HepG2 (cell line): ENCODE measurements around the gene DISP2. TPM values are rescaled to one million over a fixed set of nuclear protein-coding genes. Genes with fewer than 3 reads are reported as not detected.
A peak's percentile ranks its signal among the peaks of the same experiment; 100 is the strongest.

Experiments
- ASH2L ChIP-seq: fragments of 300-600, 200-600 bp; sonication (generic); IDR thresholded peaks from 2 replicates; pipeline ENCODE4 v1.7.0; 2017; ENCODE audit warnings: low read depth, mild to moderate bottlenecking, moderate library complexity, mixed read lengths, low read length; ENCODE audit not compliant: insufficient read length
- ATM ChIP-seq: fragments of 450-650 bp; IDR thresholded peaks from 2 replicates; pipeline ENCODE4 v1.7.1; 2017; ENCODE audit warnings: mild to moderate bottlenecking, borderline replicate concordance
- ERF ChIP-seq: IDR thresholded peaks from 2 replicates; pipeline ENCODE4 v1.6.1; 2018; ENCODE audit warnings: missing biosample characterization, missing genetic modification reagents
- HCFC1 ChIP-seq: fragments of 150-350 bp; IDR thresholded peaks from 2 replicates; pipeline ENCODE4 v1.6.1; 2014; ENCODE audit warnings: low read depth, low read length
- ISX ChIP-seq: sonication (generic); formaldehyde crosslinking; conservative IDR thresholded peaks from 2 replicates; pipeline ENCODE4 v1.5.0; 2020; ENCODE audit warnings: missing genetic modification reagents
- KDM2A ChIP-seq: sonication (generic); formaldehyde crosslinking; IDR thresholded peaks from 2 replicates; pipeline ENCODE4 v1.4.0; 2020; ENCODE audit warnings: low read depth, missing genetic modification reagents, borderline replicate concordance
- MBNL3 ChIP-seq: fragments of 250-450 bp; sonication (Bioruptor Pico); conservative IDR thresholded peaks from 2 replicates; pipeline ENCODE4 v1.8.0; 2022; ENCODE audit warnings: mild to moderate bottlenecking, inconsistent platforms
- ONECUT2 ChIP-seq: sonication (generic); formaldehyde crosslinking; IDR thresholded peaks from 2 replicates; pipeline ENCODE4 v1.4.0; 2020; ENCODE audit warnings: missing genetic modification reagents
- RARA ChIP-seq: IDR thresholded peaks from 2 replicates; pipeline ENCODE4 v1.6.1; 2016; ENCODE audit warnings: missing genetic modification reagents, missing compliant biosample characterization
- RORA ChIP-seq: sonication (generic); formaldehyde crosslinking; IDR thresholded peaks from 2 replicates; pipeline ENCODE4 v1.5.0; 2020; ENCODE audit warnings: mild to moderate bottlenecking, missing genetic modification reagents, moderate library complexity
- XRCC5 ChIP-seq: fragments of 200-400 bp; formaldehyde crosslinking; optimal IDR thresholded peaks from 2 replicates; pipeline ENCODE3; 2017; ENCODE audit warnings: mild to moderate bottlenecking, low read length
- ZBTB7A ChIP-seq: sonication (generic); formaldehyde crosslinking; IDR thresholded peaks from 2 replicates; pipeline ENCODE4 v1.8.0; 2022; ENCODE audit warnings: mild to moderate bottlenecking, missing genetic modification reagents
- ZC3H4 ChIP-seq: sonication (generic); formaldehyde crosslinking; IDR thresholded peaks from 2 replicates; pipeline ENCODE4 v1.4.0; 2020; ENCODE audit warnings: missing genetic modification reagents, borderline replicate concordance
- ZFP62 ChIP-seq: sonication (generic); formaldehyde crosslinking; IDR thresholded peaks from 2 replicates; pipeline ENCODE4 v1.4.0; 2020; ENCODE audit warnings: missing genetic modification reagents
- ZNF234 ChIP-seq: sonication (generic); formaldehyde crosslinking; conservative IDR thresholded peaks from 2 replicates; pipeline ENCODE4 v1.5.1; 2020; ENCODE audit warnings: mild to moderate bottlenecking, missing genetic modification reagents
- ZNF446 ChIP-seq: sonication (generic); formaldehyde crosslinking; IDR thresholded peaks from 2 replicates; pipeline ENCODE4 v1.5.0; 2020; ENCODE audit warnings: mild to moderate bottlenecking, missing genetic modification reagents
- ZNF614 ChIP-seq: IDR thresholded peaks from 2 replicates; pipeline ENCODE4 v1.6.1; 2018; ENCODE audit warnings: missing biosample characterization, missing genetic modification reagents, inconsistent platforms, borderline replicate concordance
- ZNF670 ChIP-seq: sonication (generic); formaldehyde crosslinking; IDR thresholded peaks from 2 replicates; pipeline ENCODE4 v1.8.0; 2022; ENCODE audit warnings: mild to moderate bottlenecking, missing genetic modification reagents, borderline replicate concordance
- ZNF747 ChIP-seq: sonication (generic); formaldehyde crosslinking; IDR thresholded peaks from 2 replicates; pipeline ENCODE4 v1.8.1; 2023; ENCODE audit warnings: missing genetic modification reagents, mild to moderate bottlenecking, borderline replicate concordance
- polyA plus RNA-seq, 8 experiments: library from polyadenylated mRNA; depleted of rRNA in 3 of 8; stranded (reverse) in 7 of 8; unstranded in 1 of 8; fragments of >200 nt; fragmentation: Illumina TruSeq in 4 of 8; extraction: Trizol in 4 of 8; gene quantifications; 2 replicates each; pipeline versions ENCODE4 v1.2.1 to v1.2.3, GENCODE V29; 2011 to 2016; ENCODE audit warnings: low read depth in 4 of 8, missing spikeins in 1 of 8, mixed read lengths in 1 of 8; ENCODE audit not compliant: insufficient read depth in 1 of 8
- total RNA-seq, 5 experiments: library from RNA; depleted of rRNA; stranded (reverse); fragments of >200 nt; fragmentation: Illumina TruSeq; extraction: Trizol; gene quantifications; 2 replicates each; pipeline ENCODE4 v1.2.3, GENCODE V29; 2016; ENCODE audit warnings: low read depth in 1 of 5
- TF ChIP-seq, protein P1 (sequence below): sonication (generic); formaldehyde crosslinking; IDR thresholded peaks from 2 replicates; pipeline ENCODE4 v1.9.0; 2021; ENCODE audit warnings: missing genetic modification reagents, mild to moderate bottlenecking, borderline replicate concordance
- TF ChIP-seq, protein P2 (sequence below): sonication (generic); formaldehyde crosslinking; conservative IDR thresholded peaks from 2 replicates; pipeline ENCODE4 v1.8.1; 2023; ENCODE audit warnings: missing genetic modification reagents
- TF ChIP-seq, protein P3 (sequence below): sonication (generic); formaldehyde crosslinking; IDR thresholded peaks from 2 replicates; pipeline ENCODE4 v1.5.1; 2020; ENCODE audit warnings: missing genetic modification reagents, mild to moderate bottlenecking, borderline replicate concordance
- TF ChIP-seq, protein P4 (sequence below): sonication (generic); formaldehyde crosslinking; IDR thresholded peaks from 2 replicates; pipeline ENCODE4 v1.5.0; 2020; ENCODE audit warnings: mild to moderate bottlenecking, missing genetic modification reagents, moderate library complexity

Gene DISP2
- total and polyA plus RNA-seq, 2 of the 13 experiments (the other 11 are each of a cell fraction or from before 2014, with no cell fraction given): 0.09 to 0.32 TPM

DNA sequence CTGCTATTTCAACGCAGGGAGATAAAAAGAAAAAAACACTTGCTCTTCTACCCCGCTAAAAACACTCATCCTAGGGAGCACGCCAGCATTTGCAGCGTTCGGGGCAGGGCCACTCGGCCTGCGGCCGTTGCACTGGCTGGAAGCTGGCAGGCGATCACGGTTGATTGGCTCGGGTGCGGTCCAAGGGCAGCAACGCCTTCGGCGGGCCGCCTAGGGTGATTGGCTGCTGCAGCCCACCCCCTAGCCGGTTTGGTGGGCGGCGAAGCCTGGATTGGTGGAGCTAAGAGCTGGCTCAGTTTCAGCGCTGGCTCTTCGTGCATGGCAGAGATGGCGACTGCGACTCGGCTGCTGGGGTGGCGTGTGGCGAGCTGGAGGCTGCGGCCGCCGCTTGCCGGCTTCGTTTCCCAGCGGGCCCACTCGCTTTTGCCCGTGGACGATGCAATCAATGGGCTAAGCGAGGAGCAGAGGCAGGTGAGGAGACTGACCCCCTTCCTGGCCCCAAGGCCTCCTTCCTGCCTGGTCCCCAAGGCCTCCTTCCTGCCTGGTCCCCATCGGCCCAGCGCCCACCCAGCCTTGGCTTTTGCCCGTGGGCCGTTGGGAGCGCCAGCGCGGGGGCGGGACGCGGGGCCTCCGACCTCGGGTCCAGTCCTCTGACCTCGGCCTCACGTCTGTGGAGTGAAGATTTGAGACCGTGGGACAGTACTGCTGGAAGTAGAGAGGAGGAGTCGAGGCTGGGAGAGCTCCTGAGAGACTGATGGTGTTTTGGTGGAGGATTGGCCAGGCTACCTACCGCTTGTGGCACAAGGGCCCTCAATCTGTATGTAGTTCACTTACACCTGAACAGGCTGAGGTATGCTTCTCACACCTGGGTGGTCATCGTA, 47.7 kb downstream of the DISP2 start, which contains the start of gene IVD (continued):
- TF ChIP-seq, protein P1, sequence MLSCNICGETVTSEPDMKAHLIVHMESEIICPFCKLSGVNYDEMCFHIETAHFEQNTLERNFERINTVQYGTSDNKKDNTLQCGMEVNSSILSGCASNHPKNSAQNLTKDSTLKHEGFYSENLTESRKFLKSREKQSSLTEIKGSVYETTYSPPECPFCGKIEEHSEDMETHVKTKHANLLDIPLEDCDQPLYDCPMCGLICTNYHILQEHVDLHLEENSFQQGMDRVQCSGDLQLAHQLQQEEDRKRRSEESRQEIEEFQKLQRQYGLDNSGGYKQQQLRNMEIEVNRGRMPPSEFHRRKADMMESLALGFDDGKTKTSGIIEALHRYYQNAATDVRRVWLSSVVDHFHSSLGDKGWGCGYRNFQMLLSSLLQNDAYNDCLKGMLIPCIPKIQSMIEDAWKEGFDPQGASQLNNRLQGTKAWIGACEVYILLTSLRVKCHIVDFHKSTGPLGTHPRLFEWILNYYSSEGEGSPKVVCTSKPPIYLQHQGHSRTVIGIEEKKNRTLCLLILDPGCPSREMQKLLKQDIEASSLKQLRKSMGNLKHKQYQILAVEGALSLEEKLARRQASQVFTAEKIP (CRISPR knock-in tag): no peak
- TF ChIP-seq, protein P2, sequence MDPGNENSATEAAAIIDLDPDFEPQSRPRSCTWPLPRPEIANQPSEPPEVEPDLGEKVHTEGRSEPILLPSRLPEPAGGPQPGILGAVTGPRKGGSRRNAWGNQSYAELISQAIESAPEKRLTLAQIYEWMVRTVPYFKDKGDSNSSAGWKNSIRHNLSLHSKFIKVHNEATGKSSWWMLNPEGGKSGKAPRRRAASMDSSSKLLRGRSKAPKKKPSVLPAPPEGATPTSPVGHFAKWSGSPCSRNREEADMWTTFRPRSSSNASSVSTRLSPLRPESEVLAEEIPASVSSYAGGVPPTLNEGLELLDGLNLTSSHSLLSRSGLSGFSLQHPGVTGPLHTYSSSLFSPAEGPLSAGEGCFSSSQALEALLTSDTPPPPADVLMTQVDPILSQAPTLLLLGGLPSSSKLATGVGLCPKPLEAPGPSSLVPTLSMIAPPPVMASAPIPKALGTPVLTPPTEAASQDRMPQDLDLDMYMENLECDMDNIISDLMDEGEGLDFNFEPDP (CRISPR knock-in tag): no peak
- TF ChIP-seq XRCC5 (no peak), ZNF747 (no peak), ZNF234 (CRISPR knock-in tag) (no peak), MBNL3 (CRISPR knock-in tag) (no peak), ZFP62 (CRISPR knock-in tag) (no peak), ISX (CRISPR knock-in tag) (no peak), RORA (CRISPR knock-in tag) (no peak), ASH2L (peak; percentile 77), KDM2A (CRISPR knock-in tag) (peak; percentile 82; the same call in 1 of the 2 replicates), ZNF446 (CRISPR knock-in tag) (0 out of 2 replicates have a peak, but pooled peaks have one; percentile 74), ONECUT2 (CRISPR knock-in tag) (no peak), ZBTB7A (CRISPR knock-in tag) (peak; percentile 61; the same call in 1 of the 2 replicates), ZC3H4 (no peak), ZNF614 (peak; percentile 49; the same call in 1 of the 2 replicates), RARA (CRISPR knock-in tag) (no peak), ATM (no peak), HCFC1 (no peak), ERF (peak; percentile 63), ZNF670 (CRISPR knock-in tag) (no peak)
- TF ChIP-seq, protein P3, sequence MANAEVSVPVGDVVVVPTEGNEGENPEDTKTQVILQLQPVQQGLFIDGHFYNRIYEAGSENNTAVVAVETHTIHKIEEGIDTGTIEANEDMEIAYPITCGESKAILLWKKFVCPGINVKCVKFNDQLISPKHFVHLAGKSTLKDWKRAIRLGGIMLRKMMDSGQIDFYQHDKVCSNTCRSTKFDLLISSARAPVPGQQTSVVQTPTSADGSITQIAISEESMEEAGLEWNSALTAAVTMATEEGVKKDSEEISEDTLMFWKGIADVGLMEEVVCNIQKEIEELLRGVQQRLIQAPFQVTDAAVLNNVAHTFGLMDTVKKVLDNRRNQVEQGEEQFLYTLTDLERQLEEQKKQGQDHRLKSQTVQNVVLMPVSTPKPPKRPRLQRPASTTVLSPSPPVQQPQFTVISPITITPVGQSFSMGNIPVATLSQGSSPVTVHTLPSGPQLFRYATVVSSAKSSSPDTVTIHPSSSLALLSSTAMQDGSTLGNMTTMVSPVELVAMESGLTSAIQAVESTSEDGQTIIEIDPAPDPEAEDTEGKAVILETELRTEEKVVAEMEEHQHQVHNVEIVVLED (CRISPR knock-in tag): peak; percentile 61; the same call in 1 of the 2 replicates
- TF ChIP-seq, protein P4, sequence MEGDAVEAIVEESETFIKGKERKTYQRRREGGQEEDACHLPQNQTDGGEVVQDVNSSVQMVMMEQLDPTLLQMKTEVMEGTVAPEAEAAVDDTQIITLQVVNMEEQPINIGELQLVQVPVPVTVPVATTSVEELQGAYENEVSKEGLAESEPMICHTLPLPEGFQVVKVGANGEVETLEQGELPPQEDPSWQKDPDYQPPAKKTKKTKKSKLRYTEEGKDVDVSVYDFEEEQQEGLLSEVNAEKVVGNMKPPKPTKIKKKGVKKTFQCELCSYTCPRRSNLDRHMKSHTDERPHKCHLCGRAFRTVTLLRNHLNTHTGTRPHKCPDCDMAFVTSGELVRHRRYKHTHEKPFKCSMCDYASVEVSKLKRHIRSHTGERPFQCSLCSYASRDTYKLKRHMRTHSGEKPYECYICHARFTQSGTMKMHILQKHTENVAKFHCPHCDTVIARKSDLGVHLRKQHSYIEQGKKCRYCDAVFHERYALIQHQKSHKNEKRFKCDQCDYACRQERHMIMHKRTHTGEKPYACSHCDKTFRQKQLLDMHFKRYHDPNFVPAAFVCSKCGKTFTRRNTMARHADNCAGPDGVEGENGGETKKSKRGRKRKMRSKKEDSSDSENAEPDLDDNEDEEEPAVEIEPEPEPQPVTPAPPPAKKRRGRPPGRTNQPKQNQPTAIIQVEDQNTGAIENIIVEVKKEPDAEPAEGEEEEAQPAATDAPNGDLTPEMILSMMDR (CRISPR knock-in tag): no peak
